RPMI8226 (cell line): ENCODE results near the gene ASTN2.
"Not testable (repeated sequence)": the region's sequence is repeated elsewhere in the genome, so short reads cannot be mapped to it uniquely, and the experiment has no call there.

ENCODE experiments used
- DNase-seq: peaks from one replicate; pipeline ENCODE4 v3.0.0-alpha.2; 2015

Gene ASTN2

GRCh38 chr9:116717150-116717549 is 697.7 kb downstream of the ASTN2 start:
- no peak for DNase-seq

- no peak for DNase-seq
These were observed 698.4 kb downstream of the ASTN2 start for GRCh38 chr9:116716438-116716837.

- no peak for DNase-seq
These were observed 699.1 kb downstream of the ASTN2 start for GRCh38 chr9:116715751-116716150.

- DNase-seq, result no peak
These were observed 701.6 kb downstream of the ASTN2 start for GRCh38 chr9:116713271-116713670.

- DNase-seq, result no peak
These were observed 702.1 kb downstream of the ASTN2 start for GRCh38 chr9:116712781-116713180.

GRCh38 chr9:116706310-116707290 is 708.3 kb downstream of the ASTN2 start:
- no peak for DNase-seq

GRCh38 chr9:116705531-116705930 is 709.3 kb downstream of the ASTN2 start:
- no peak for DNase-seq

GRCh38 chr9:116704470-116704869 is 710.4 kb downstream of the ASTN2 start:
- no peak for DNase-seq

GRCh38 chr9:116703634-116704033 is 711.2 kb downstream of the ASTN2 start:
- DNase-seq, result no peak

GRCh38 chr9:116701940-116702642 is 712.8 kb downstream of the ASTN2 start:
- no peak for DNase-seq

GRCh38 chr9:116700882-116701865 is 713.7 kb downstream of the ASTN2 start:
- no peak for DNase-seq

- DNase-seq, result no peak
These were observed 714.6 kb downstream of the ASTN2 start for GRCh38 chr9:116700279-116700678.

- DNase-seq, result no peak
These were observed 717.0 kb downstream of the ASTN2 start for GRCh38 chr9:116697887-116698286.

- no peak for DNase-seq
These were observed 717.5 kb downstream of the ASTN2 start for GRCh38 chr9:116697362-116697761.

- no peak for DNase-seq
These were observed 719.4 kb downstream of the ASTN2 start for GRCh38 chr9:116695438-116695837.

- DNase-seq, result no peak
These were observed 720.0 kb downstream of the ASTN2 start for GRCh38 chr9:116694785-116695291.

GRCh38 chr9:116693233-116693731 is 721.6 kb downstream of the ASTN2 start:
- no peak for DNase-seq

- DNase-seq, result no peak
These were observed 722.2 kb downstream of the ASTN2 start for GRCh38 chr9:116692616-116693015.

- no peak for DNase-seq
These were observed 723.2 kb downstream of the ASTN2 start for GRCh38 chr9:116691607-116692006.

- DNase-seq, result not testable (repeated sequence)
These were observed 724.1 kb downstream of the ASTN2 start for GRCh38 chr9:116690805-116691204.

- no peak for DNase-seq
These were observed 725.3 kb downstream of the ASTN2 start for GRCh38 chr9:116689486-116690032.
